ENCODE results near the gene UBE2G1.

The UBE2G1 gene

GRCh38 chr17:4247361-4247970 is 119.0 kb downstream of the UBE2G1 start:
- no peak for DNase-seq

GRCh38 chr17:4246674-4247073 is 119.8 kb downstream of the UBE2G1 start:
- DNase-seq, result no peak

GRCh38 chr17:4241535-4241934 is 124.9 kb downstream of the UBE2G1 start:
- DNase-seq, result no peak

GRCh38 chr17:4236456-4236855 is 130.0 kb downstream of the UBE2G1 start:
- no peak for DNase-seq

GRCh38 chr17:4235372-4236279 is 130.8 kb downstream of the UBE2G1 start:
- DNase-seq, result no peak

GRCh38 chr17:4234401-4234800 is 132.1 kb downstream of the UBE2G1 start:
- no peak for DNase-seq

- no peak for DNase-seq
These were observed 132.7 kb downstream of the UBE2G1 start for GRCh38 chr17:4233668-4234258.

- DNase-seq, result no peak
These were observed 134.2 kb downstream of the UBE2G1 start for GRCh38 chr17:4232168-4232813.

- DNase-seq, result no peak
These were observed 136.6 kb downstream of the UBE2G1 start for GRCh38 chr17:4229627-4230541.

- DNase-seq, result no peak
These were observed 144.4 kb downstream of the UBE2G1 start for GRCh38 chr17:4221899-4222659.

- no peak for DNase-seq
These were observed 145.3 kb downstream of the UBE2G1 start for GRCh38 chr17:4221163-4221562.

GRCh38 chr17:4220655-4221054 is 145.8 kb downstream of the UBE2G1 start:
- DNase-seq, result no peak

Measured in inflammatory macrophage (primary cell).